HepG2 (cell line): Measurements from ENCODE around the gene MBD5. TPM values are rescaled to one million over a fixed set of nuclear protein-coding genes. Genes with fewer than 3 reads are reported as not detected.

Experiments
- ATAC-seq: fragments of 200-7000 bp; cut with Tn5 transposase; 3 replicates; pipeline ENCODE4 v1.9.1; 2020; ENCODE audit warnings: mild to moderate bottlenecking, moderate library complexity
- BruUV-seq: library from RNA; stranded (reverse); fragments of 400-500 nt; replicated peaks from 2 replicates; lab custom pipeline; 2021; lab: Mats Ljungman, UMichigan
- CTCF ChIA-PET: fragments of 300-600 bp; formaldehyde crosslinking; extraction: SDS; loops from one replicate; lab custom pipeline; 2021; ENCODE audit warnings: low total read pairs, inconsistent platforms, low intra/inter-chr PET ratio; lab: Yijun Ruan, JAX
- POLR2A ChIA-PET: fragments of 350-600 bp; sonication (Branson Sonifier 250); formaldehyde crosslinking; loops from one replicate; lab custom pipeline; 2020; ENCODE audit warnings: antibody characterized with exemption, inconsistent platforms; lab: Yijun Ruan, JAX
- DNase-seq: peaks from one replicate; pipeline ENCODE4 v3.0.0-alpha.2; 2015; ENCODE audit warnings: low spot score
- FAIRE-seq: peaks from 3 replicates; lab custom pipeline; 2011; peaks lifted over from hg19 to GRCh38; lab: Jason Lieb, UNC
- H2AFZ ChIP-seq: one replicate; pipeline ENCODE4 v1.6.1; 2011; ENCODE audit warnings: low read length, inconsistent platforms
- H3K27ac ChIP-seq: fragments of 300-600 bp; 3 replicates; pipeline ENCODE4 v1.8.0; 2011; ENCODE audit warnings: mixed run types, mild to moderate bottlenecking, mixed read lengths, low read length, inconsistent platforms; ENCODE audit not compliant: insufficient read depth; ENCODE audit errors: extremely low read length
- H3K27me3 ChIP-seq, 2 experiments: fragments of 200-600 bp in 1 of 2; 2 replicates in 1 of 2; 3 replicates in 1 of 2; pipeline versions ENCODE4 v1.6.0 to v1.8.0; 2011; ENCODE audit warnings: low read length in 2 of 2, mild to moderate bottlenecking in 2 of 2, moderate library complexity in 2 of 2, inconsistent platforms in 1 of 2; ENCODE audit not compliant: insufficient read depth in 2 of 2, control insufficient read depth in 1 of 2
- H3K36me3 ChIP-seq, 2 experiments: fragments of 200-600 bp in 1 of 2; replicated peaks in 1 of 2; 2 replicates in 1 of 2; 3 replicates in 1 of 2; pipeline versions ENCODE4 v1.5.1 to v1.8.0; 2011; ENCODE audit warnings: low read length in 2 of 2, inconsistent platforms in 1 of 2; ENCODE audit not compliant: insufficient read depth in 2 of 2, control insufficient read depth in 1 of 2
- H3K4me1 ChIP-seq: 2 replicates; pipeline ENCODE4 v1.5.1; 2012; ENCODE audit warnings: low read length, inconsistent platforms; ENCODE audit not compliant: insufficient read depth
- H3K4me2 ChIP-seq: 2 replicates; pipeline ENCODE4 v1.6.0; 2011; ENCODE audit warnings: low read depth, low read length, inconsistent platforms
- H3K4me3 ChIP-seq, 3 experiments: fragments of 200-600 bp in 1 of 3; sonication (generic), shearing (Covaris generic) in 1 of 3; replicated peaks in 1 of 3; 2 replicates each; pipeline ENCODE4 v1.5.1; 2011 to 2016; ENCODE audit warnings: low read length in 3 of 3, inconsistent platforms in 2 of 3, low read depth in 2 of 3, mild to moderate bottlenecking in 2 of 3, control low read depth in 1 of 3, mixed read lengths in 1 of 3; ENCODE audit not compliant: insufficient read depth in 1 of 3
- H3K79me2 ChIP-seq: one replicate; pipeline ENCODE4 v1.6.1; 2011; ENCODE audit warnings: low read length, inconsistent platforms; ENCODE audit not compliant: insufficient read depth
- H3K9ac ChIP-seq: 2 replicates; pipeline ENCODE4 v1.6.0; 2011; ENCODE audit warnings: mild to moderate bottlenecking, low read depth, low read length, inconsistent platforms; ENCODE audit not compliant: insufficient read depth
- H3K9me3 ChIP-seq: 2 replicates; pipeline ENCODE4 v1.5.1; 2012; ENCODE audit warnings: mild to moderate bottlenecking, low read length
- H4K20me1 ChIP-seq: 2 replicates; pipeline ENCODE4 v1.6.0; 2011; ENCODE audit warnings: inconsistent platforms, mild to moderate bottlenecking, low read length, moderate library complexity; ENCODE audit not compliant: insufficient read depth
- HDAC6 ChIP-seq: fragments of 200-600 bp; sonication (generic); IDR thresholded peaks from 2 replicates; pipeline ENCODE4 v1.7.0; 2017; ENCODE audit warnings: mild to moderate bottlenecking, antibody characterized with exemption, low read length, low read depth
- NR2F2 ChIP-seq: IDR thresholded peaks from 2 replicates; pipeline ENCODE4 v1.6.1; 2012; ENCODE audit warnings: low read depth, inconsistent platforms, borderline replicate concordance
- NRL ChIP-seq: sonication (generic); formaldehyde crosslinking; IDR thresholded peaks from 2 replicates; pipeline ENCODE4 v1.5.0; 2020; ENCODE audit warnings: missing genetic modification reagents, mild to moderate bottlenecking, moderate library complexity, borderline replicate concordance
- PAXIP1 ChIP-seq: sonication (generic); formaldehyde crosslinking; conservative IDR thresholded peaks from 2 replicates; pipeline ENCODE4 v1.4.0; 2020; ENCODE audit warnings: mild to moderate bottlenecking, missing genetic modification reagents, moderate library complexity
- PREB ChIP-seq: sonication (generic); formaldehyde crosslinking; IDR thresholded peaks from 2 replicates; pipeline ENCODE4 v1.4.0; 2020; ENCODE audit warnings: missing genetic modification reagents
- PRMT3 ChIP-seq: sonication (generic); formaldehyde crosslinking; IDR thresholded peaks from 2 replicates; pipeline ENCODE4 v1.8.1; 2022; ENCODE audit warnings: low read depth, mild to moderate bottlenecking, moderate library complexity, missing genetic modification reagents, borderline replicate concordance
- SALL2 ChIP-seq: sonication (generic); formaldehyde crosslinking; IDR thresholded peaks from 2 replicates; pipeline ENCODE4 v1.8.1; 2023; ENCODE audit warnings: mild to moderate bottlenecking, missing genetic modification reagents, inconsistent platforms
- ZBTB43 ChIP-seq: sonication (generic); formaldehyde crosslinking; conservative IDR thresholded peaks from 2 replicates; pipeline ENCODE4 v1.4.0; 2020; ENCODE audit warnings: missing genetic modification reagents
- ZFP82 ChIP-seq: sonication (generic); formaldehyde crosslinking; IDR thresholded peaks from 2 replicates; pipeline ENCODE4 v1.5.1; 2020; ENCODE audit warnings: mild to moderate bottlenecking, missing genetic modification reagents, borderline replicate concordance
- ZFX ChIP-seq: sonication (generic); formaldehyde crosslinking; IDR thresholded peaks from 2 replicates; pipeline ENCODE4 v1.4.0; 2020; ENCODE audit warnings: mild to moderate bottlenecking, low read depth, missing genetic modification reagents, moderate library complexity
- ZNF275 ChIP-seq: sonication (generic); formaldehyde crosslinking; IDR thresholded peaks from 2 replicates; pipeline ENCODE4 v1.8.0; 2022; ENCODE audit warnings: missing genetic modification reagents, mild to moderate bottlenecking, inconsistent platforms, borderline replicate concordance
- ZNF382 ChIP-seq: sonication (generic); formaldehyde crosslinking; IDR thresholded peaks from 2 replicates; pipeline ENCODE4 v1.5.0; 2020; ENCODE audit warnings: missing genetic modification reagents, mild to moderate bottlenecking, borderline replicate concordance
- ZNF589 ChIP-seq: sonication (generic); formaldehyde crosslinking; conservative IDR thresholded peaks from 2 replicates; pipeline ENCODE4 v1.8.0; 2022; ENCODE audit warnings: mild to moderate bottlenecking, moderate library complexity, missing genetic modification reagents
- ZNF709 ChIP-seq: sonication (generic); formaldehyde crosslinking; IDR thresholded peaks from 2 replicates; pipeline ENCODE4 v1.5.0; 2020; ENCODE audit warnings: mild to moderate bottlenecking, missing genetic modification reagents
- ZNF720 ChIP-seq: sonication (generic); formaldehyde crosslinking; IDR thresholded peaks from 2 replicates; pipeline ENCODE4 v1.4.0; 2020; ENCODE audit warnings: missing genetic modification reagents
- ZNF740 ChIP-seq: sonication (generic); formaldehyde crosslinking; IDR thresholded peaks from 2 replicates; pipeline ENCODE4 v1.4.0; 2020; ENCODE audit warnings: missing genetic modification reagents
- ZSCAN22 ChIP-seq: sonication (generic); formaldehyde crosslinking; IDR thresholded peaks from 2 replicates; pipeline ENCODE4 v1.4.0; 2020; ENCODE audit warnings: mild to moderate bottlenecking, missing genetic modification reagents
- ZSCAN31 ChIP-seq: sonication (generic); formaldehyde crosslinking; IDR thresholded peaks from 2 replicates; pipeline ENCODE4 v1.5.0; 2020; ENCODE audit warnings: low read depth, mild to moderate bottlenecking, missing genetic modification reagents
- WGBS: methylation state at CpG from one replicate; pipeline ENCODE4 v1.1.6; 2017; ENCODE audit warnings: low lambda C conversion rate; 5-methylcytosine and 5-hydroxymethylcytosine counted together
- in situ Hi-C: cut with HindIII; loops from 2 replicates; pipeline ENCODE4 v1.10.0; 2017; ENCODE audit warnings: low pct_unique_long_range_greater_than_20kb; ENCODE audit not compliant: extremely low pct_ligation_motif_present
- intact Hi-C: fragments of 100-400 bp; cut with micrococcal nuclease; formaldehyde crosslinking; loops from one replicate; pipeline ENCODE4 v1.10.0; 2022; ENCODE audit not compliant: unreplicated experiment
- polyA plus RNA-seq, 8 experiments: library from polyadenylated mRNA; depleted of rRNA in 3 of 8; stranded (reverse) in 7 of 8; unstranded in 1 of 8; fragments of >200 nt; fragmentation: Illumina TruSeq in 4 of 8; extraction: Trizol in 4 of 8; gene quantifications; 2 replicates each; pipeline versions ENCODE4 v1.2.1 to v1.2.3, GENCODE V29; 2011 to 2016; ENCODE audit warnings: low read depth in 4 of 8, missing spikeins in 1 of 8, mixed read lengths in 1 of 8; ENCODE audit not compliant: insufficient read depth in 1 of 8
- total RNA-seq, 5 experiments: library from RNA; depleted of rRNA; stranded (reverse); fragments of >200 nt; fragmentation: Illumina TruSeq; extraction: Trizol; gene quantifications; 2 replicates each; pipeline ENCODE4 v1.2.3, GENCODE V29; 2016; ENCODE audit warnings: low read depth in 1 of 5

MBD5 gene
- total and polyA plus RNA-seq, 2 of the 13 experiments (the other 11 are each of a cell fraction or from before 2014, with no cell fraction given): 13.5 to 26.4 TPM

- Histone ChIP-seq H3K27me3 (no peaks in the 10 kb centered on the region; a peak in 1 of 5 replicates), H3K79me2 (no peaks in the 10 kb centered on the region), H3K36me3 (no peaks in the 10 kb centered on the region), H3K9ac (no peak overlapping the region), H3K4me1 (no peaks in the 10 kb centered on the region), H2AFZ (no peak overlapping the region), H3K4me3 (no peak overlapping the region), H3K27ac (no peak overlapping the region), H4K20me1 (no peaks in the 10 kb centered on the region), H3K9me3 (no peaks in the 10 kb centered on the region), H3K4me2 (no peak overlapping the region)
- ChIA-PET POLR2A (no interaction called here), CTCF (no interaction called here)
- BruUV-seq: no TSS peak
- WGBS: 84% methylated on average over 1 of the region's 1 CpG
- in situ Hi-C loops: no loop called here
- DNase-seq (no peak), ATAC-seq (no peak), FAIRE-seq (no peak)
- intact Hi-C loops: no loop called here
- TF ChIP-seq ZSCAN31 (CRISPR knock-in tag): no peak
- no peak for TF ChIP-seq ZNF275 (CRISPR knock-in tag)
- TF ChIP-seq ZSCAN22 (CRISPR knock-in tag): no peak
- no peak for TF ChIP-seq SALL2 (CRISPR knock-in tag)
- TF ChIP-seq HDAC6: no peak
- TF ChIP-seq ZNF709 (CRISPR knock-in tag): no peak
- TF ChIP-seq ZBTB43 (CRISPR knock-in tag): no peak
- no peak for TF ChIP-seq PAXIP1 (CRISPR knock-in tag)
- no peak for TF ChIP-seq NRL (CRISPR knock-in tag)
- TF ChIP-seq ZNF589: no peak
- TF ChIP-seq ZNF382: no peak
- no peak for TF ChIP-seq PREB (CRISPR knock-in tag)
- TF ChIP-seq ZNF740: no peak
- TF ChIP-seq PRMT3 (CRISPR knock-in tag): no peak
- no peak for TF ChIP-seq ZFP82 (CRISPR knock-in tag)
- TF ChIP-seq NR2F2: no peak
- TF ChIP-seq ZFX: no peak
- TF ChIP-seq ZNF720 (CRISPR knock-in tag): no peak
These were observed 370.4 kb downstream of the MBD5 start for GRCh38 chr2:148391324-148391723.
